Measurements from ENCODE around the gene MRPS11.

The MRPS11 gene

GRCh38 chr15:88467073-88467934 lies at the start of gene MRPS11, which contains the start of gene MRPL46:
TSS of gene MRPS11 (plus strand) at chr15:88467708. CDS start at chr15:88467718, 10 bp downstream.
TSS of gene MRPL46 (minus strand) at chr15:88467388. CDS start at chr15:88467377, 11 bp downstream.
- Histone ChIP-seq H3K79me2 (ENCODE audit: low read length) (peaks cover 57% of the 10 kb centered on the region), H2AFZ (ENCODE audit: low read length) (peak within 1 kb of the TSS; percentile 72), H3K9me3 (replicated peaks; ENCODE audit: insufficient read depth, low read length) (no peaks in the 10 kb centered on the region), H4K20me1 (ENCODE audit: insufficient read depth, low read length) (no peaks in the 10 kb centered on the region), H3K36me3 (replicated peaks; ENCODE audit: insufficient read depth, low read length) (0 out of 2 replicates have a peak, but pooled peaks cover 7% of the 10 kb centered on the region), H3K27ac (ENCODE audit: low read length) (peak within 1 kb of the TSS; percentile 60), H3K4me2 (ENCODE audit: low read depth, low read length) (peak within 1 kb of the TSS; percentile 88), H3F3A (ENCODE audit: insufficient read depth, low read length) (no peaks in the 10 kb centered on the region), H3K4me3 (ENCODE audit: low read length) (peak within 1 kb of the TSS; percentile 89), H3K27me3 (replicated peaks; ENCODE audit: insufficient read depth, low read length) (no peaks in the 10 kb centered on the region), H3K9me2 (replicated peaks; ENCODE audit: insufficient read depth, low read length) (no peaks in the 10 kb centered on the region), H3K9ac (ENCODE audit: low read length) (peak within 1 kb of the TSS; percentile 77), H3K4me1 (ENCODE audit: low read length) (peaks cover 11% of the 10 kb centered on the region)
- TF ChIP-seq EZH2phosphoT487 (IDR thresholded peaks at IDR 0.05; ENCODE audit: low read length) (no peak), EZH2 (optimal IDR thresholded peaks at IDR 0.05; ENCODE audit: low read depth, low read length) (no peak)
- TF ChIP-seq, protein P1, sequence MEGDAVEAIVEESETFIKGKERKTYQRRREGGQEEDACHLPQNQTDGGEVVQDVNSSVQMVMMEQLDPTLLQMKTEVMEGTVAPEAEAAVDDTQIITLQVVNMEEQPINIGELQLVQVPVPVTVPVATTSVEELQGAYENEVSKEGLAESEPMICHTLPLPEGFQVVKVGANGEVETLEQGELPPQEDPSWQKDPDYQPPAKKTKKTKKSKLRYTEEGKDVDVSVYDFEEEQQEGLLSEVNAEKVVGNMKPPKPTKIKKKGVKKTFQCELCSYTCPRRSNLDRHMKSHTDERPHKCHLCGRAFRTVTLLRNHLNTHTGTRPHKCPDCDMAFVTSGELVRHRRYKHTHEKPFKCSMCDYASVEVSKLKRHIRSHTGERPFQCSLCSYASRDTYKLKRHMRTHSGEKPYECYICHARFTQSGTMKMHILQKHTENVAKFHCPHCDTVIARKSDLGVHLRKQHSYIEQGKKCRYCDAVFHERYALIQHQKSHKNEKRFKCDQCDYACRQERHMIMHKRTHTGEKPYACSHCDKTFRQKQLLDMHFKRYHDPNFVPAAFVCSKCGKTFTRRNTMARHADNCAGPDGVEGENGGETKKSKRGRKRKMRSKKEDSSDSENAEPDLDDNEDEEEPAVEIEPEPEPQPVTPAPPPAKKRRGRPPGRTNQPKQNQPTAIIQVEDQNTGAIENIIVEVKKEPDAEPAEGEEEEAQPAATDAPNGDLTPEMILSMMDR (IDR thresholded peaks at IDR 0.05; ENCODE audit: low read length): no peak
- peak; percentile 89 for DNase-seq

- Histone ChIP-seq H3K79me2 (ENCODE audit: low read length) (no peaks in the 10 kb centered on the region), H3K36me3 (replicated peaks; ENCODE audit: insufficient read depth, low read length) (no peaks in the 10 kb centered on the region), H3K27ac (ENCODE audit: low read length) (no peak overlapping the region), H3K4me1 (ENCODE audit: low read length) (no peaks in the 10 kb centered on the region), H3K9me2 (replicated peaks; ENCODE audit: insufficient read depth, low read length) (no peaks in the 10 kb centered on the region), H2AFZ (ENCODE audit: low read length) (no peak overlapping the region), H3K9me3 (replicated peaks; ENCODE audit: insufficient read depth, low read length) (no peaks in the 10 kb centered on the region), H3K27me3 (replicated peaks; ENCODE audit: insufficient read depth, low read length) (no peaks in the 10 kb centered on the region), H3F3A (ENCODE audit: insufficient read depth, low read length) (no peaks in the 10 kb centered on the region), H3K4me2 (ENCODE audit: low read depth, low read length) (no peak overlapping the region), H3K9ac (ENCODE audit: low read length) (no peak overlapping the region), H4K20me1 (ENCODE audit: insufficient read depth, low read length) (no peaks in the 10 kb centered on the region), H3K4me3 (ENCODE audit: low read length) (no peak overlapping the region)
- DNase-seq: no peak
- TF ChIP-seq, protein P1 (IDR thresholded peaks at IDR 0.05; ENCODE audit: low read length): no peak
- TF ChIP-seq EZH2 (optimal IDR thresholded peaks at IDR 0.05; ENCODE audit: low read depth, low read length) (no peak), EZH2phosphoT487 (IDR thresholded peaks at IDR 0.05; ENCODE audit: low read length) (no peak)
Observed at GRCh38 chr15:88419830-88420229, 47.7 kb upstream of the MRPS11 start.

GRCh38 chr15:88423331-88423730 lies 44.2 kb upstream of the MRPS11 start:
- no peaks in the 10 kb centered on the region for H3K79me2 ChIP-seq (ENCODE audit: low read length)
- no peak overlapping the region for H3K4me2 ChIP-seq (ENCODE audit: low read depth, low read length)
- no peaks in the 10 kb centered on the region for H3K9me2 ChIP-seq (replicated peaks; ENCODE audit: insufficient read depth, low read length)
- H2AFZ ChIP-seq (ENCODE audit: low read length): no peak overlapping the region
- no peaks in the 10 kb centered on the region for H3K4me1 ChIP-seq (ENCODE audit: low read length)
- no peak overlapping the region for H3K27ac ChIP-seq (ENCODE audit: low read length)
- no peaks in the 10 kb centered on the region for H3K36me3 ChIP-seq (replicated peaks; ENCODE audit: insufficient read depth, low read length)
- H3K27me3 ChIP-seq (replicated peaks; ENCODE audit: insufficient read depth, low read length): no peaks in the 10 kb centered on the region
- no peaks in the 10 kb centered on the region for H3F3A ChIP-seq (ENCODE audit: insufficient read depth, low read length)
- H3K9me3 ChIP-seq (replicated peaks; ENCODE audit: insufficient read depth, low read length): no peaks in the 10 kb centered on the region
- TF ChIP-seq EZH2phosphoT487 (IDR thresholded peaks at IDR 0.05; ENCODE audit: low read length) (no peak), EZH2 (optimal IDR thresholded peaks at IDR 0.05; ENCODE audit: low read depth, low read length) (no peak)
- TF ChIP-seq, protein P1 (IDR thresholded peaks at IDR 0.05; ENCODE audit: low read length): no peak
- no peak for DNase-seq
- H3K9ac ChIP-seq (ENCODE audit: low read length): no peak overlapping the region
- no peak overlapping the region for H3K4me3 ChIP-seq (ENCODE audit: low read length)
- no peaks in the 10 kb centered on the region for H4K20me1 ChIP-seq (ENCODE audit: insufficient read depth, low read length)
